ENCODE measurements around the gene AMIGO3.

AMIGO3 gene, protein sequence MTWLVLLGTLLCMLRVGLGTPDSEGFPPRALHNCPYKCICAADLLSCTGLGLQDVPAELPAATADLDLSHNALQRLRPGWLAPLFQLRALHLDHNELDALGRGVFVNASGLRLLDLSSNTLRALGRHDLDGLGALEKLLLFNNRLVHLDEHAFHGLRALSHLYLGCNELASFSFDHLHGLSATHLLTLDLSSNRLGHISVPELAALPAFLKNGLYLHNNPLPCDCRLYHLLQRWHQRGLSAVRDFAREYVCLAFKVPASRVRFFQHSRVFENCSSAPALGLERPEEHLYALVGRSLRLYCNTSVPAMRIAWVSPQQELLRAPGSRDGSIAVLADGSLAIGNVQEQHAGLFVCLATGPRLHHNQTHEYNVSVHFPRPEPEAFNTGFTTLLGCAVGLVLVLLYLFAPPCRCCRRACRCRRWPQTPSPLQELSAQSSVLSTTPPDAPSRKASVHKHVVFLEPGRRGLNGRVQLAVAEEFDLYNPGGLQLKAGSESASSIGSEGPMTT

GRCh38 chr3:49719214-49719884 lies at the start of gene AMIGO3:
TSS of gene AMIGO3 (minus strand) at chr3:49719684. CDS start at chr3:49719465, 219 bp downstream.
- Histone ChIP-seq H3F3A (ENCODE audit: insufficient read depth) (peaks cover 9% of the 10 kb centered on the region; the same call in 1 of the 2 replicates), H3K9ac (ENCODE audit: low read length) (peak within 1 kb of the TSS; percentile 46), H3K4me2 (ENCODE audit: low read depth, low read length, poor library complexity, severe bottlenecking) (peak within 1 kb of the TSS; percentile 57), H3K9me2 (replicated peaks; ENCODE audit: insufficient read depth, low read length) (no peaks in the 10 kb centered on the region), H3K27me3 (ENCODE audit: low read length) (no peaks in the 10 kb centered on the region), H3K36me3 (ENCODE audit: low read length) (no peaks in the 10 kb centered on the region), H3K79me2 (ENCODE audit: insufficient read depth, low read length) (0 out of 2 replicates have a peak, but pooled peaks cover 3% of the 10 kb centered on the region), H3K9me3 (ENCODE audit: insufficient read depth, low read length) (no peaks in the 10 kb centered on the region), H4K20me1 (ENCODE audit: low read depth, low read length) (no peaks in the 10 kb centered on the region), H3K4me3 (ENCODE audit: insufficient read depth, low read length, poor library complexity, severe bottlenecking) (peak within 1 kb of the TSS; percentile 40), H2AFZ (ENCODE audit: low read depth, low read length, severe bottlenecking) (peak within 1 kb of the TSS; percentile 24), H3K27ac (ENCODE audit: low read depth, low read length) (peak within 1 kb of the TSS; percentile 60)
- TF ChIP-seq, protein P1, sequence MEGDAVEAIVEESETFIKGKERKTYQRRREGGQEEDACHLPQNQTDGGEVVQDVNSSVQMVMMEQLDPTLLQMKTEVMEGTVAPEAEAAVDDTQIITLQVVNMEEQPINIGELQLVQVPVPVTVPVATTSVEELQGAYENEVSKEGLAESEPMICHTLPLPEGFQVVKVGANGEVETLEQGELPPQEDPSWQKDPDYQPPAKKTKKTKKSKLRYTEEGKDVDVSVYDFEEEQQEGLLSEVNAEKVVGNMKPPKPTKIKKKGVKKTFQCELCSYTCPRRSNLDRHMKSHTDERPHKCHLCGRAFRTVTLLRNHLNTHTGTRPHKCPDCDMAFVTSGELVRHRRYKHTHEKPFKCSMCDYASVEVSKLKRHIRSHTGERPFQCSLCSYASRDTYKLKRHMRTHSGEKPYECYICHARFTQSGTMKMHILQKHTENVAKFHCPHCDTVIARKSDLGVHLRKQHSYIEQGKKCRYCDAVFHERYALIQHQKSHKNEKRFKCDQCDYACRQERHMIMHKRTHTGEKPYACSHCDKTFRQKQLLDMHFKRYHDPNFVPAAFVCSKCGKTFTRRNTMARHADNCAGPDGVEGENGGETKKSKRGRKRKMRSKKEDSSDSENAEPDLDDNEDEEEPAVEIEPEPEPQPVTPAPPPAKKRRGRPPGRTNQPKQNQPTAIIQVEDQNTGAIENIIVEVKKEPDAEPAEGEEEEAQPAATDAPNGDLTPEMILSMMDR (IDR thresholded peaks at IDR 0.05; ENCODE audit: insufficient read depth, low read length, poor library complexity, severe bottlenecking), result peak; percentile 19
- no peak for TF ChIP-seq EZH2phosphoT487 (conservative IDR thresholded peaks at IDR 0.05; ENCODE audit: low read length)

- Histone ChIP-seq H3K79me2 (ENCODE audit: insufficient read depth, low read length) (peaks cover 53% of the 10 kb centered on the region), H3K36me3 (ENCODE audit: low read length) (no peaks in the 10 kb centered on the region), H3K9ac (ENCODE audit: low read length) (no peak overlapping the region), H3K9me2 (replicated peaks; ENCODE audit: insufficient read depth, low read length) (no peaks in the 10 kb centered on the region), H3K27me3 (ENCODE audit: low read length) (no peaks in the 10 kb centered on the region), H3K4me2 (ENCODE audit: low read depth, low read length, poor library complexity, severe bottlenecking) (no peak overlapping the region), H4K20me1 (ENCODE audit: low read depth, low read length) (no peaks in the 10 kb centered on the region), H2AFZ (ENCODE audit: low read depth, low read length, severe bottlenecking) (no peak overlapping the region), H3K27ac (ENCODE audit: low read depth, low read length) (no peak overlapping the region), H3K4me3 (ENCODE audit: insufficient read depth, low read length, poor library complexity, severe bottlenecking) (no peak overlapping the region), H3K9me3 (ENCODE audit: insufficient read depth, low read length) (no peaks in the 10 kb centered on the region), H3F3A (ENCODE audit: insufficient read depth) (no peaks in the 10 kb centered on the region)
- TF ChIP-seq, protein P1 (IDR thresholded peaks at IDR 0.05; ENCODE audit: insufficient read depth, low read length, poor library complexity, severe bottlenecking), result no peak
- no peak for TF ChIP-seq EZH2phosphoT487 (conservative IDR thresholded peaks at IDR 0.05; ENCODE audit: low read length)
Measured at GRCh38 chr3:49763981-49764380, 44.5 kb upstream of the AMIGO3 start.

GRCh38 chr3:49761661-49762060 lies 42.2 kb upstream of the AMIGO3 start:
- TF ChIP-seq EZH2phosphoT487 (conservative IDR thresholded peaks at IDR 0.05; ENCODE audit: low read length), result no peak
- TF ChIP-seq, protein P1 (IDR thresholded peaks at IDR 0.05; ENCODE audit: insufficient read depth, low read length, poor library complexity, severe bottlenecking), result no peak
- Histone ChIP-seq H3K9me3 (ENCODE audit: insufficient read depth, low read length) (no peaks in the 10 kb centered on the region), H3F3A (ENCODE audit: insufficient read depth) (no peaks in the 10 kb centered on the region), H3K36me3 (ENCODE audit: low read length) (no peaks in the 10 kb centered on the region), H3K27ac (ENCODE audit: low read depth, low read length) (no peak overlapping the region), H3K9me2 (replicated peaks; ENCODE audit: insufficient read depth, low read length) (no peaks in the 10 kb centered on the region), H3K4me3 (ENCODE audit: insufficient read depth, low read length, poor library complexity, severe bottlenecking) (no peak overlapping the region), H4K20me1 (ENCODE audit: low read depth, low read length) (no peaks in the 10 kb centered on the region), H2AFZ (ENCODE audit: low read depth, low read length, severe bottlenecking) (no peak overlapping the region), H3K9ac (ENCODE audit: low read length) (no peak overlapping the region), H3K4me2 (ENCODE audit: low read depth, low read length, poor library complexity, severe bottlenecking) (no peak overlapping the region), H3K79me2 (ENCODE audit: insufficient read depth, low read length) (peaks cover 50% of the 10 kb centered on the region), H3K27me3 (ENCODE audit: low read length) (no peaks in the 10 kb centered on the region)

Data from SU-DHL-6 (cell line).